Uterus (tissue), 2 donors: ENCODE data around the gene TLL1.

Source experiments
- CTCF ChIP-seq, 4 experiments: fragments of 200-600 bp in 2 of 4; fragments of 450-650 bp in 2 of 4; sonication (generic) in 2 of 4; IDR thresholded peaks; one replicate each; pipeline ENCODE4 v1.5.1; 2016 to 2019; ENCODE audit warnings: antibody characterized with exemption in 4 of 4, mild to moderate bottlenecking in 2 of 4, moderate library complexity in 1 of 4
- POLR2A ChIP-seq, 2 donors: fragments of 450-650 bp; IDR thresholded peaks; one replicate each; pipeline ENCODE4 v1.6.1; 2016; ENCODE audit warnings: antibody characterized with exemption in 2 of 2, mild to moderate bottlenecking in 1 of 2, moderate library complexity in 1 of 2

- TF ChIP-seq CTCF (IDR thresholded peaks at IDR 0.05) (no peak), POLR2A (IDR thresholded peaks at IDR 0.05) (no peak)
Observed at GRCh38 chr4:165826166-165826565, 46.9 kb upstream of the TLL1 start.
